HepG2 (cell line): ENCODE measurements around the gene ELK1.

Source experiments
- ESRRA ChIP-seq: sonication (generic); formaldehyde crosslinking; IDR thresholded peaks from 2 replicates; pipeline ENCODE4 v1.5.1; 2020; ENCODE audit warnings: mild to moderate bottlenecking, low read depth, missing genetic modification reagents
- ETV6 ChIP-seq: sonication (generic); formaldehyde crosslinking; conservative IDR thresholded peaks from 2 replicates; pipeline ENCODE4 v1.4.0; 2020; ENCODE audit warnings: missing genetic modification reagents
- JUND ChIP-seq: sonication (generic); formaldehyde crosslinking; IDR thresholded peaks from 2 replicates; pipeline ENCODE4 v1.8.0; 2022; ENCODE audit warnings: mild to moderate bottlenecking, missing genetic modification reagents
- SIN3A ChIP-seq: IDR thresholded peaks from 2 replicates; pipeline ENCODE4 v1.6.1; 2011; ENCODE audit warnings: low read depth, mild to moderate bottlenecking, control low read depth, low read length, borderline replicate concordance
- SOX6 ChIP-seq, 2 experiments: fragments of 450-650 bp in 1 of 2; sonication (generic) in 1 of 2; formaldehyde crosslinking in 1 of 2; IDR thresholded peaks; 2 replicates each; pipeline versions ENCODE4 v1.4.0 to v1.6.1; 2017 to 2020; ENCODE audit warnings: antibody characterized with exemption in 1 of 2, mild to moderate bottlenecking in 1 of 2, missing genetic modification reagents in 1 of 2
- TAF1 ChIP-seq: sonication (generic); formaldehyde crosslinking; IDR thresholded peaks from 2 replicates; pipeline ENCODE4 v1.4.0; 2020; ENCODE audit warnings: missing genetic modification reagents
- YY1 ChIP-seq: IDR thresholded peaks from 2 replicates; pipeline ENCODE4 v1.6.1; 2011; ENCODE audit warnings: low read length, low read depth, moderate library complexity, mild to moderate bottlenecking; ENCODE audit not compliant: insufficient read depth, insufficient replicate concordance
- TF ChIP-seq, protein P1 (sequence below): sonication (generic); formaldehyde crosslinking; IDR thresholded peaks from 2 replicates; pipeline ENCODE4 v1.5.0; 2020; ENCODE audit warnings: mild to moderate bottlenecking, missing genetic modification reagents, moderate library complexity
- TF ChIP-seq, protein P2 (sequence below): sonication (generic); formaldehyde crosslinking; IDR thresholded peaks from 2 replicates; pipeline ENCODE4 v1.5.0; 2020; ENCODE audit warnings: missing genetic modification reagents
- TF ChIP-seq, protein P3 (sequence below): sonication (generic); formaldehyde crosslinking; IDR thresholded peaks from 2 replicates; pipeline ENCODE4 v1.4.0; 2020; ENCODE audit warnings: missing genetic modification reagents, borderline replicate concordance

- TF ChIP-seq, protein P1, sequence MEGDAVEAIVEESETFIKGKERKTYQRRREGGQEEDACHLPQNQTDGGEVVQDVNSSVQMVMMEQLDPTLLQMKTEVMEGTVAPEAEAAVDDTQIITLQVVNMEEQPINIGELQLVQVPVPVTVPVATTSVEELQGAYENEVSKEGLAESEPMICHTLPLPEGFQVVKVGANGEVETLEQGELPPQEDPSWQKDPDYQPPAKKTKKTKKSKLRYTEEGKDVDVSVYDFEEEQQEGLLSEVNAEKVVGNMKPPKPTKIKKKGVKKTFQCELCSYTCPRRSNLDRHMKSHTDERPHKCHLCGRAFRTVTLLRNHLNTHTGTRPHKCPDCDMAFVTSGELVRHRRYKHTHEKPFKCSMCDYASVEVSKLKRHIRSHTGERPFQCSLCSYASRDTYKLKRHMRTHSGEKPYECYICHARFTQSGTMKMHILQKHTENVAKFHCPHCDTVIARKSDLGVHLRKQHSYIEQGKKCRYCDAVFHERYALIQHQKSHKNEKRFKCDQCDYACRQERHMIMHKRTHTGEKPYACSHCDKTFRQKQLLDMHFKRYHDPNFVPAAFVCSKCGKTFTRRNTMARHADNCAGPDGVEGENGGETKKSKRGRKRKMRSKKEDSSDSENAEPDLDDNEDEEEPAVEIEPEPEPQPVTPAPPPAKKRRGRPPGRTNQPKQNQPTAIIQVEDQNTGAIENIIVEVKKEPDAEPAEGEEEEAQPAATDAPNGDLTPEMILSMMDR (CRISPR knock-in tag), result no peak
- TF ChIP-seq, protein P2, sequence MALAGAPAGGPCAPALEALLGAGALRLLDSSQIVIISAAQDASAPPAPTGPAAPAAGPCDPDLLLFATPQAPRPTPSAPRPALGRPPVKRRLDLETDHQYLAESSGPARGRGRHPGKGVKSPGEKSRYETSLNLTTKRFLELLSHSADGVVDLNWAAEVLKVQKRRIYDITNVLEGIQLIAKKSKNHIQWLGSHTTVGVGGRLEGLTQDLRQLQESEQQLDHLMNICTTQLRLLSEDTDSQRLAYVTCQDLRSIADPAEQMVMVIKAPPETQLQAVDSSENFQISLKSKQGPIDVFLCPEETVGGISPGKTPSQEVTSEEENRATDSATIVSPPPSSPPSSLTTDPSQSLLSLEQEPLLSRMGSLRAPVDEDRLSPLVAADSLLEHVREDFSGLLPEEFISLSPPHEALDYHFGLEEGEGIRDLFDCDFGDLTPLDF (CRISPR knock-in tag), result no peak
- TF ChIP-seq, protein P3, sequence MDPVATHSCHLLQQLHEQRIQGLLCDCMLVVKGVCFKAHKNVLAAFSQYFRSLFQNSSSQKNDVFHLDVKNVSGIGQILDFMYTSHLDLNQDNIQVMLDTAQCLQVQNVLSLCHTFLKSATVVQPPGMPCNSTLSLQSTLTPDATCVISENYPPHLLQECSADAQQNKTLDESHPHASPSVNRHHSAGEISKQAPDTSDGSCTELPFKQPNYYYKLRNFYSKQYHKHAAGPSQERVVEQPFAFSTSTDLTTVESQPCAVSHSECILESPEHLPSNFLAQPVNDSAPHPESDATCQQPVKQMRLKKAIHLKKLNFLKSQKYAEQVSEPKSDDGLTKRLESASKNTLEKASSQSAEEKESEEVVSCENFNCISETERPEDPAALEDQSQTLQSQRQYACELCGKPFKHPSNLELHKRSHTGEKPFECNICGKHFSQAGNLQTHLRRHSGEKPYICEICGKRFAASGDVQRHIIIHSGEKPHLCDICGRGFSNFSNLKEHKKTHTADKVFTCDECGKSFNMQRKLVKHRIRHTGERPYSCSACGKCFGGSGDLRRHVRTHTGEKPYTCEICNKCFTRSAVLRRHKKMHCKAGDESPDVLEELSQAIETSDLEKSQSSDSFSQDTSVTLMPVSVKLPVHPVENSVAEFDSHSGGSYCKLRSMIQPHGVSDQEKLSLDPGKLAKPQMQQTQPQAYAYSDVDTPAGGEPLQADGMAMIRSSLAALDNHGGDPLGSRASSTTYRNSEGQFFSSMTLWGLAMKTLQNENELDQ (CRISPR knock-in tag), result no peak
- TF ChIP-seq ETV6 (CRISPR knock-in tag), result no peak
- no peak for TF ChIP-seq ESRRA (CRISPR knock-in tag)
- no peak for TF ChIP-seq TAF1 (CRISPR knock-in tag)
- TF ChIP-seq JUND (CRISPR knock-in tag), result no peak
- no peak for TF ChIP-seq SIN3A
- no peak for TF ChIP-seq SOX6 (IDR thresholded peaks at IDR 0.05)
- TF ChIP-seq SOX6 (CRISPR knock-in tag; IDR thresholded peaks at IDR 0.05), result no peak
- no peak for TF ChIP-seq YY1
Measured at GRCh38 chrX:47634871-47635575, 15.3 kb downstream of the ELK1 start.
